Measurements from ENCODE around the gene TRIM54.
A peak's percentile ranks its signal among the peaks of the same experiment; 100 is the strongest.

TRIM54 gene

DNA sequence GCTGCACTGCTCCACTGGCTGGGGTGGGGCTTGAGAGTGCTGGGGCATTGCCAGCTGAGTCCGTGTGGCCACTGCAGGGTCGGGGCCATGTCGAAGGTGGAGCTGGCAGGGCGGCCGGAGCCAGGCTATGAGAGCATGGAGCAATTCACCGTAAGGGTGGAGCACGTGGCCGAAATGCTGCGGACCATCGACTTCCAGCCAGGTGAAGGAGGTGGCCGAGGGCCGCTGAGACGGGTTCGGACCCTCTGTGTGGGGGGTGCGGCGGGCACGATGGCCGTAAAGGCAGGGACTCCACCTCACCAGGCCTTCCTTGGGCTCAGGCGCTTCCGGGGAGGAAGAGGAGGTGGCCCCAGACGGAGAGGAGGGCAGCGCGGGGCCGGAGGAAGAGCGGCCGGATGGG is 23.9 kb downstream of the TRIM54 start:
- TF ChIP-seq, protein P1, sequence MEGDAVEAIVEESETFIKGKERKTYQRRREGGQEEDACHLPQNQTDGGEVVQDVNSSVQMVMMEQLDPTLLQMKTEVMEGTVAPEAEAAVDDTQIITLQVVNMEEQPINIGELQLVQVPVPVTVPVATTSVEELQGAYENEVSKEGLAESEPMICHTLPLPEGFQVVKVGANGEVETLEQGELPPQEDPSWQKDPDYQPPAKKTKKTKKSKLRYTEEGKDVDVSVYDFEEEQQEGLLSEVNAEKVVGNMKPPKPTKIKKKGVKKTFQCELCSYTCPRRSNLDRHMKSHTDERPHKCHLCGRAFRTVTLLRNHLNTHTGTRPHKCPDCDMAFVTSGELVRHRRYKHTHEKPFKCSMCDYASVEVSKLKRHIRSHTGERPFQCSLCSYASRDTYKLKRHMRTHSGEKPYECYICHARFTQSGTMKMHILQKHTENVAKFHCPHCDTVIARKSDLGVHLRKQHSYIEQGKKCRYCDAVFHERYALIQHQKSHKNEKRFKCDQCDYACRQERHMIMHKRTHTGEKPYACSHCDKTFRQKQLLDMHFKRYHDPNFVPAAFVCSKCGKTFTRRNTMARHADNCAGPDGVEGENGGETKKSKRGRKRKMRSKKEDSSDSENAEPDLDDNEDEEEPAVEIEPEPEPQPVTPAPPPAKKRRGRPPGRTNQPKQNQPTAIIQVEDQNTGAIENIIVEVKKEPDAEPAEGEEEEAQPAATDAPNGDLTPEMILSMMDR (IDR thresholded peaks at IDR 0.05; ENCODE audit: low read length, missing control alignments) = no peak
- no peak overlapping the region for H3K4me3 ChIP-seq (replicated peaks; ENCODE audit: low read depth, low read length)
- DNase-seq (ENCODE audit: low read depth) = no peak

DNA sequence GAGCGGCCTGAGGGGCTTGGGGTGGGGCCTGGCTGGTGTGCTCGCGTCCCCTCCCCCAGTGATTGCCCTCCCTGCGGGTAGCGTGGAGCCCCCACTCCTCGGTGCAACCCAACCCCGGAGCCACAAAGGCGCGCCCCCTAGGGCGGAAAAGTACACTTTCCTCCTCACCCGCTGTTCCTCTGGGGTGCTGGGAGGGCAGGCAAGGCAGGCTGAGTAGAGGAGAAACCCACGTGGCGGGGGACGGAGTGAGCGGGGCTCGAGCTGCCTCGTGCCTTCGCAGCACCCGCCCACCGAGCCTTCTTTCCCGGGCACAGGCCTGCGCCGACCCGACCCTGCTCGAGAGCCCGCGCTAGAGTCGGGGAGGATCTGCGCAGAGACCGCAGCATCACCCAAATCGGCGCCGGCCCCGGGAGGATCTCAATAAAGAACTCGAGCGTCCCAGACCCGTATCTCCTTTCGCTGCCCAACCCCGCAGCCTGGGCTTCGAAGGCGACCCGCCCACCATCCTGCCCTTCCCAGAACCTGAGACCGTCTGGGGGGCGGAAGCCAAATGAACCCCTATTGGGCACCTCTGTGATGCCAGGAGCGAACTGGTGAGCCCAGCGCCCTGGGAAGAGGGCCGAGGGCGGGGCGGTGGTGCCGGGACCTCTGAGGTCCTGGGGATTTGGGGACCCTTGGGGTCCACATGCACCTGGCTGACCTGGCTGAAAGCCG is 24.5 kb downstream of the TRIM54 start:
- H3K4me3 ChIP-seq (replicated peaks; ENCODE audit: low read depth, low read length) = no peak overlapping the region
- DNase-seq (ENCODE audit: low read depth) = no peak
- TF ChIP-seq, protein P1 (IDR thresholded peaks at IDR 0.05; ENCODE audit: low read length, missing control alignments) = no peak

DNA sequence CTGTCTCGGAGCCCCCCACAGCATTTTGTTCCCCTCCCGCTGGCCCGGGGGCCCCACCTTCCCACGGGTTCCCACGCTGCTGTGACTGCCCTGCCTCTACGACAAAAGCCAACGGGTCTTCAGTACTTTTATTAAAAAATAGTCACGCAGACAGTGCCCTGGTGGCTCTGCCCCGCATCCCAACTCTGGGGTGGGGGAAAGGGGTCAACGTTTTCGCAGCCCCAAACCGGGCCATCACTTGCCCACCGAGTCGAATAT is 25.0 kb downstream of the TRIM54 start:
- no peak overlapping the region for H3K4me3 ChIP-seq (replicated peaks; ENCODE audit: low read depth, low read length)
- no peak for DNase-seq (ENCODE audit: low read depth)
- TF ChIP-seq, protein P1 (IDR thresholded peaks at IDR 0.05; ENCODE audit: low read length, missing control alignments) = no peak

DNA sequence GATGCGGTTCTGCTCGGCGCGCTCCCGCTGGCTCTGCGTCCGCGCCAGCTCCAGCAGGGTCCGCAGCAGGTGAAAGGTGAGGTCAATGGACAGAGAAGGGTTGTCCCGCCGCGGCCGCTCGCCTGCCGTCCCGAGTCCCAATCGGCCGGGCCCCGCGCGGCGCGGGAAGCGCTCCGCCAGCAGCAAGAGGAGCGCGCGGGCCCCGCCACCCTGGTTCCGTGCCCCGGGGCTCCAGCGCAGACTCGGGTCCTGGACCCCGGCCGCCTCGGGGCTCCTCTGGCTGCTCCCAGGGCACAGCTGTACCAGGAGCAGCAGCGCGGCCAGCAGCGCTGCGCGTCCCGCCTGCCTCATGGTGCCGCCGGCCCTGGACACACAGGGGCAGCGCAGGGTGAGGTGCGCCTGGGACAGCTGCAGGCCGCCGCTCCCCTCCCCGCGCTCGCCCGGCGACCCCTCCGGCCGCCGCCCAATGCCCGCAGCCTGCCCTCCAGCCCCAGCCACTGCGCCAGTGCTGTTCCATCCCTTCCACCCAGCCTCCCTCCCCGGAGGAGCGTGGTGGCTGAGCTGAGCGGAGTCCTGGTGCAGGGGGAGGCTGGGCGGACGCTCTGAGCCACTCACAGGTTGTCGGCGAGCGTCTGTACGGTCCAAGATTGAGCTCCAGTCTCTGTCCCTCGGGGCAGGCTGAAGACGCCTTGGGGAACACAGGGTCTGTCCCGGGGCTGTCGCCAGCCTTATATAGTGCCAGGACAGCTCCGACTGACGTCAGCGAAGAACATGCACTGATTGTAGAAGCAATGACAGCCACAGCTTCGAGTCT is 25.5 kb downstream of the TRIM54 start:
- DNase-seq (ENCODE audit: low read depth) = no peak
- TF ChIP-seq, protein P1 (IDR thresholded peaks at IDR 0.05; ENCODE audit: low read length, missing control alignments) = no peak
- no peak overlapping the region for H3K4me3 ChIP-seq (replicated peaks; ENCODE audit: low read depth, low read length)

DNA sequence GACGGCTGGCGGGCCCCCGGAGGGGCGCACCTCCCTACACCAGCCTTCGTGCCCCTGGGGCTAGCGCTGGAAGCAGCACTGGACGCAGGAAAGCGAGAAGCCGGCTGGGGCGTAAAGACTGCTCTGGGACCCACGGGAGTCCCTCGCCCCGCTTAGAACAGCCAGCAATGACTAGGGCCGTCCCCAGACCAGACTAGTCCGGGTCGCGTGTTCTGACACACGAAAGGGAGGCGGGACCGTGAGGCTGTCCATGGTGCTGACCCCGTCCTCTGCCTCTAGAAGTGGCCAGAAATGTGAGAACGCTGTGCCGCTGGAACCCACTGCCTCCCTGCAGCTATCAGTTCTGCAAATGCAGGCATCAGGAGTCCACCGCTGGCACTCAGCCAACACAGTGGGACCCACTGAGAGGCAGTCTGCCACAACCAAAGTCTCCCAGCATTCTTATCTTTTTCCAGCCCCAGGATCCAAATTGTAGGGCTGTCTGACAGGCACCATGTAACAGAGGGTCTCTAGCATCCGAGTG is 26.2 kb downstream of the TRIM54 start, which contains the start of gene UCN:
UCN (minus strand) TSS at position 87 of the 523 bp plus-strand sequence. CDS start 550 bp downstream, outside the sequence.
- H3K4me3 ChIP-seq (replicated peaks; ENCODE audit: low read depth, low read length) = no peak within 1 kb of the TSS
- TF ChIP-seq, protein P1 (IDR thresholded peaks at IDR 0.05; ENCODE audit: low read length, missing control alignments) = no peak
- peak; percentile 55 for DNase-seq (ENCODE audit: low read depth)

DNA sequence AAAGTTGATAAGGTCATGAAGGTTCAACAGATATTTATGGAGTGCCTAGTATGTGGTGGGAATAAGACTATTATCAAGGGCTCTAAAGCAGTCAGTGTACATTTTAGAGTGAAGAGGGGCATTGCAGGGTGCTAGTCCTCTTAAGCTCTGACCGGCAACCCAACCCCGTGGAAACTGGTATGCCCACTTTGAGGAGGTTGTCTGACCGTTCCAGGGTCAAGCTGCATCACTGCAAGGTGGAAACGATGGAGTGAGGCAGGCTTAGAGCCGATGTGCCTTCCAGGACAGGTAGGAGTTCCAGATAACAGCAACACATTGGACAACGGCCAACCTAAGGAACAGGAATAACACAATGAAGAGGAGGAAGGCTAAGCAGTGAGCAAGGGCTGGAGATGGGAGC is 27.4 kb downstream of the TRIM54 start:
- no peak overlapping the region for H3K4me3 ChIP-seq (replicated peaks; ENCODE audit: low read depth, low read length)
- TF ChIP-seq, protein P1 (IDR thresholded peaks at IDR 0.05; ENCODE audit: low read length, missing control alignments) = no peak
- no peak for DNase-seq (ENCODE audit: low read depth)
